NK-92 (cell line): ENCODE measurements around the gene LCAT.

Experiments used
- DNase-seq: peaks from one replicate; lab custom pipeline; 2025; ENCODE audit not compliant: unreplicated experiment; lab: John Stamatoyannopoulos, UW

LCAT gene

DNA sequence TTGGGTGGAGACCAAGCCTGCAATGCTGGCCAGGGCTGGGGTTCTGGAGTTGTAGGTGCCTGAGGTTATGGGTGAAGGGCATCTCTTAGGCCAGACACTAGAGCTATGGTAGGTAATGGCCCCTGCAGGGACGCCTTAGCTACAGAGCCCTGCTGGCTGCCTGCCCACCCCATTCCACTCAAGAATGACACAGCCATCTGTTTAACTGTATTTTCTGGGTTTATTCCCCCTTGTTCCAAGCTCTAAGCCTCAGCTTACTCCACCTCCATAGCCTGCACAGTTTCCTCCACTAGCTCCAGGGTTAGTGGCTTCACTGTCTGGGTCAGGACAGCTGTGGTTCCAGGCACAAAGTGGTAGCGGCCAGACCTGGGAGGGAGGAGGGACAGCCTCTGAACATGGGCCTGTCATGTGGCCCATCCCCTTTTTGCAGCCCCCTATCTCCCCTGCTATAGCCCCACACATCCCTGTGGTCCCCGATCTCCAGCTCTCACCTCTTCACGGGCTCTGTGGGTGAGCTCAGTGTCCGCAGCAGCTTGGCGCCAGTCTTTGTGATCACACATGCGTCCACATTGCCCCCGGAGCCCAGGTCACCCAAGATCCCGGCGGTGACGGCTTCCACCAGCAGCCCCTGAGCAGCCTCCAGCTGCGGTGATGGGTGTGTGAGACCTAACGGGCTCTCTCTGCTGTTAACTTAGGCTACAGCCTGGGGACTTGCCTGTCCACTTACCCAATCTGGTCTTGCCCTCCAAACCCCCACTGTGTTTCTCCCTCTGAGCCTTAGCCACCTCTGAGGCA lies 9.4 kb downstream of the LCAT start:
- DNase-seq: no peak

DNA sequence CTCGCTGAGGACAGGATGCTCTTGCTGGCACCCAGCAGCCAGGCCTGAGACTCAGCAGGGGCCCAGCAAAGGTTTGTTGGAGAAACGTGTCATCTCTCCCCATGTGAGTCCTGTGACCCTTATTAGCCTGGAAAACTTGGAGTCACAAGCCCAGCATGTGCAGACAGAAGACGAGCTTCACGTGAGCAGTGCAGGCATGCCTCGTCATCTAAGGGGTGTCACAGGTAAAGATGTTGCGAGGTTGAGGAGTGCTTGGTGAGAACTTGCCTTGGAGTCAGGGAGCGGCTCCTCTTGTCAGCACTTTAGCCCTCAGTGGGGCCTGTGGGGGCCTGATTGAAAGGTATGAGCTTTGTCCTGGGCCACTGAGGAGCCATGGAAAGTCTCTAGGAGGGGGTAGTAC lies 10.1 kb downstream of the LCAT start:
- DNase-seq: no peak

DNA sequence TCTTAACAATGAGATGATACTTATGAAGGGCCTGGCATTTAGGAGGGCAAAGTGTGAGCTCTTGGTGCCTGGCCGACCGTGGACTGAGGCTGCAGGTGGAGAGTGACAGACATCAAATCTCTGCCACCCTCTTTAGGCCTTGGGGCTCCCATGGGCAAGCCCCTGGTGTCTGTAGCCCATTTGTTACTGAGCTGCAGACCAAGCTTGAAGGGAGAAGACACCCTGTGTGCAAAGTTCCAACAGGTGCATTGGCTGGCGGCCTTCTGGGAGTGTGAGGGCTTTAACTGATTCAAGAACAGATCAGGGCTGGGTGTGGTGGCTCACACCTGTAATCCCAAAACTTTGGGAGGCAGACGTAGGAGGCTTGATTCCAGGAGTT lies 11.5 kb downstream of the LCAT start:
- DNase-seq: no peak

DNA sequence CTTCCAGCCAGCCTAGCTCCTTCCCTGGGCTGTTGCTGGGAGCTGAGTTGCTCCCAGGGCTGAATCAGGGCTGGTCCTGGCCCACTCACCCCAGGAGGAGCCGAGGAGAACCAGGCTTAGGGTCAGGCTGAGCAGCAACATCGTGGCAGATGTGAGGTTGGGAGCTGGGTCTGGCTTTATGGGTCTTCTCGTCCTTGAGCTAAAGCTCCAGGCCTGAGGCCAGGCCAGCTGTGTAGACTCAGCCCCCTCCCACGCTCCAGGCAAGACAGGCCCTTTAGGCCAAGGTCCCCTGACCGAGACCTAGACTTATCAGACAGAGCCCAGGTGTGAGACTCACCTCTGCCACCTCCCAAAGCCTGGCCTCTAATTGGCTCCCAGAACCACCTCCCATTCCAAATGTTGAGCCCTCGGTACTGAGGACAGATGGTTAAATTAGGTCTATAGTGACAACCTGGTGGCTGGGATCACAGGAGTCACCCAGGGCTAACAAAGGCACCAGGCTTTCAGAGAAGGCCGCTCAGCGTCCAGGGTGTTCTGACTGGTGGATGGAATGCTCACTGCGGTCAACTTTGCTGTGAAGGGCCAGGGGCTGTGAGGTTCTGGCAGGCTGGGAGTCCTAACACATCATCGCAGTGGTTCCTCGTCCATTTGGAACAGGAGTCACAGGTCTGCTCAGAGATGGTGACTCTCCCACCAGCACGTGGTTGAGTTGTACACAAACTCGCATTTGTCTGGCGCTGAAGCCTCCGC lies 12.0 kb downstream of the LCAT start, which contains the start of gene CTRL:
Gene CTRL (minus strand): TSS at position 151 of the 750 bp plus-strand sequence. CDS start 10 bp downstream, at position 141.
- no peak for DNase-seq

DNA sequence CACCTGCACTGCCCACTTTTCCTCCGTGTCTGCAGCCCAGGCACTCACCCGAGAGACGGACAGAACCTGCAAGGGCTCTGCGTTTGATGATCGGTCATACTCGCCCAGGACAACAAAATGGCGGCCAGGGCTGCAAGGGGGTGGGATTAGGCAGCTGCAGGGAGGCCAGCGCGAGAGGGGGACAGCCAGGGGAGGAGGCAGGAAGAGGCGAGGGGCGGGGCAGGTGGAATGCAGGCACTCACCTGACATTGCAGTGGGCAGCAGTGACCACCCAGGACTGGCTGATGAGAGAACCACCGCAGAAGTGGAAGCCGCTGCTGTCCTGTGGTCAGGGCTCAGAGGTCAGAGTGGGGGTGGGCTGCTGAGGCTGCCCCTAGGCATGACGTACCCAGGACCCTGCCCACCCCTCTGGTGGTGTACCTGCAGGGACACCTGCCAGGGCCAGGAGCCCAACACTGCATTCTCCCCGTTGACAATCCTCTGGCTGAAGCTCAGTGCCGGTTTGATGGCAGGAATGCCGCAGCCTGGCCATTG lies 13.2 kb downstream of the LCAT start:
- DNase-seq: no peak

DNA sequence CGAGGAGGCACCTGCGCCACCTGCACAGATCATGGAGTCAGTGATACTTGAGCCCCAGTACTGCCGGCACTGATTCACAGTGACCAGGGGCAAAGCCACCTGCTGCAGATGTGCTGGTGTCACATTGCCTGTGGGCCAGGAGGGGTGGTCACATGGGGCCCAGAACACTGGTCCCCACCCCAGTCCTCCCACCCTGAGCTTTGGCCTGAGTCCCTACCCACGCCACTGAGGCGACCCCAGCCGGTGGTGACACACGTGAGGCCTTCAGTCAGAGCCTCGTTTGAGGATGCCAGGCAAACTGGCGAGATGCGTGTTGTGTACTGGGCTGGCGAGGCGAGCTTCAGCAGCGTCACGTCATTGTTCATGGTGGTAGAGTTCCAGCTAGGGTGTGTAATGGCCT lies 13.7 kb downstream of the LCAT start:
- no peak for DNase-seq

DNA sequence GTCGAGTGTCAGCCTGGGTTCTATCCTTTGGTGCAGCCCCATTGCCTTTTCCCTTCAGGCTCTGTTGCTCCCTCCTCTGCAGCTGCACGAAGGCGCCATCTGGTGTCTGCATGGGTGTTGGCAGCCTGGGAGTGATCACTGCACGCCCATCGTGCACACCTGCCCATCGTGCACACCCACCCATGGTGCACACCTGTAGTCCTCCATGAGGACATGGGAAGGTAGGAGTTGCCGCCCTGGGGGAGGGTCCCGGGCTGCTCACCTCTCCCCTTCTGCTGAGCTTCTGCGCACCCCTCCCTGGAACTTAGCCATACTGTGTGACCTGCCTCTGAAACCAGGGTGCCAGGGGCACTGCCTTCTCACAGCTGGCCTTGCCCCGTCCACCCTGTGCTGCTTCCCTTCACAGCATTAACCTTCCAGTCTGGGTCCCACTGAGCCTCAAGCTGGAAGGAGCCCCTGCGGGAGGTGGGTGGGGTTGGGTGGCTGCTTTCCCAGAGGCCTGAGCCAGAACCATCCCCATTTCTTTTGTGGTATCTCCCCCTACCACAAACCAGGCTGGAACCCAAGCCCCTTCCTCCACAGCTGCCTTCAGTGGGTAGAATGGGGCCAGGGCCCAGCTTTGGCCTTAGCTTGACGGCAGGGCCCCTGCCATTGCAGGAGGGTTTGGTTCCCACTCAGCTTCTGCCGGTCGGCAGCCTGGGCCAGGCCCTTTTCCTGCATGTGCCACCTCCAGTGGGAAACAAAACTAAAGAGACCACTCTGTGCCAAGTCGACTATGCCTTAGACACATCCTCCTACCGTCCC lies 15.2 kb downstream of the LCAT start:
- no peak for DNase-seq

DNA sequence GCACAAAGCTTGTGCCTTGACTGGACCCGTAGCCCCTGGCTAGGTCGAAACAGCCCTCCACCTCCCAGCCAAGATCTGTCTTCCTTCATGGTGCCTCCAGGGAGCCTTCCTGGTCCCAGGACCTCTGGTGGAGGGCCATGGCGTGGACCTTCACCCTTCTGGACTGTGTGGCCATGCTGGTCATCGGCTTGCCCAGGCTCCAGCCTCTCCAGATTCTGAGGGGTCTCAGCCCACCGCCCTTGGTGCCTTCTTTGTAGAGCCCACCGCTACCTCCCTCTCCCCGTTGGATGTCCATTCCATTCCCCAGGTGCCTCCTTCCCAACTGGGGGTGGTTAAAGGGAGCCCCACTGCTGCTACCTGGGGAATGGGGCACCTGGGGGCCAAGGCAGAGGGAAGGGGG lies 15.8 kb downstream of the LCAT start:
- no peak for DNase-seq

DNA sequence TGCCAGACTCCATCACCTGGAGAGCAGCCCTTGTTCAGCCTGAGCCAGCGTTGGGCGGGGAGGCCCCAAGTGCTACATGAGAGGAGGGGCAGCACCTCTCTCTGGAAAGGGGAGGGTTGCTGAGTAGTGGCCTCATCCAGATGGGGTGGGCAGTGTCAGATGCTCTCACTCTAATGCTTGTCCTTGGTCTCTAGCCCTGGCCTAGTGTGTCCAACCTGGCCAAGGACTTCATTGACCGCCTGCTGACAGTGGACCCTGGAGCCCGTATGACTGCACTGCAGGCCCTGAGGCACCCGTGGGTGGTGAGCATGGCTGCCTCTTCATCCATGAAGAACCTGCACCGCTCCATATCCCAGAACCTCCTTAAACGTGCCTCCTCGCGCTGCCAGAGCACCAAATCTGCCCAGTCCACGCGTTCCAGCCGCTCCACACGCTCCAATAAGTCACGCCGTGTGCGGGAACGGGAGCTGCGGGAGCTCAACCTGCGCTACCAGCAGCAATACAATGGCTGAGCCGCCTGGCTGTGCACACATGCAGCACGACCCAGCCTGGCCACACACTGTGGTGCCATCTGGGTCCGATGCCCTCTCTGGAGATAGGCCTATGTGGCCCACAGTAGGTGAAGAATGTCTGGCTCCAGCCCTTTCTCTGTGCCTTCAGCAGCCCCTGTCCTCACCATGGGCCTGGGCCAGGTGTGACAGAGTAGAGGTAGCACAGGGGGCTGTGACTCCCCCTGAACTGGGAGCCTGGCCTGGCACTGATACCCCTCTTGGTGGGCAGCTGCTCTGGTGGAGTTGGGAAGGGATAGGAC lies 16.6 kb downstream of the LCAT start:
- no peak for DNase-seq

DNA sequence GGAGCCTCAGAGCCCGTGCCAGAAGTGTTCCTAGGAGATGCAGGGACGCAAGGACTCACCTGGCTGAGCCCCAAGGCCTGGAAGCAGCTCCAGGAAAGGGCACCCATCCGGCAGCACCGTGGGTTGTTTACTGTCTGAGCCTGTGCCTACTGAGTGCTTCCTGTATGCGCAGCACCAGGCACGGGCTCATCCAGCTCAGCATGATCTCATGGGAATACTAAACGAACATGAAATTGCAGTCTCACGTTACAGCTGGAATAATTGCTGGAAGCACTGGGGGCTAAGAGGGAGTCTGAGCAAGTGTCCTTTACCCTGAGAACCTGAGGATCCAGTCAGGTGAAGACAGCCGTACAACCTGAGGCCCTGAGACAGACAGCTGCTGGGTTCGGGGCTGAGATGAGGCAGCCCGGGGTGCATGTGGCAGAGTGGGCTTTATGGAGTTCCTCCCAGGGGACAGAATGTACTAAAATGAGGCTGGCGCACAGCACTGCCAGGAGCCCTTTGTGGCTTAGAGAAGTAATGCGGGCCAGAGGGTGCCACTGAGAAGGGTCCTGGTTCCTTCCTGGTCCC lies 17.7 kb downstream of the LCAT start:
- DNase-seq: no peak

DNA sequence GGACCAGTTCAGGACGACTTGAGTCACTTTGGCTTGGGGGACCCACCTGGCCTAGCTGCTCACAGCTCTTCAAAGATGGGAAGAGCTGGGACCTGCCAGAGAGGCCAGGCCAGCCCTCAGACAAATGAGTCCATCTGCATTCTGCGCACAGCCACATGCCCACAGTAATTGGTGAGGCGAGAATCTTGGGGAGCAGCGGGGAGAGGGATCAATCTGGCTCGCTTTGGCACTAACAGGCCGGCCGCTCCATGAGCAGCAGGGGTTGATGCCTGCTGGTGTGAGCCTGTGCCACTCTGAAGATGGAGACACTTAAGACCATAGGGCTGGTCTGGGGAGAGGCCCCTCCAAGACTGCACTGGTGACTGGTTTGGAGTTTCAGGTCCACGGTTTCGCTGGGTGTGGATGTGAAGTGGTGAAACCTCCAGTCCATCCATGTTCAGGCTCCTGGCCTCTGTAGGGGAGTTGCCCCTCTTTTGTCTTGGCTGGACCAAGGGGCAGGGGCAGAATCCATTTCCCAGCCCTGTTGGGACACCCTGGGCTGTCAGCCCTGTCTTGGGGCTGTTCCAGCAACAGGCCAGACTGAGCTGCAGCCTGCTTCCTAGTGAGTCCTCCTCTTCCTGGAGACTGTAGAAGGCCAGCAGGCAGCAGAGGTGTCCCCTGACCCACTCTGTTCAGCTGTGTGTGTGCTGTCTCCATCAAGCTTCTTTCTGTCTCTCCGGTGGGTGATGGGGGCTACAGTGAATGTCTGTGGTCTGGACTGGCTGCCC lies 19.6 kb downstream of the LCAT start:
- no peak for DNase-seq

DNA sequence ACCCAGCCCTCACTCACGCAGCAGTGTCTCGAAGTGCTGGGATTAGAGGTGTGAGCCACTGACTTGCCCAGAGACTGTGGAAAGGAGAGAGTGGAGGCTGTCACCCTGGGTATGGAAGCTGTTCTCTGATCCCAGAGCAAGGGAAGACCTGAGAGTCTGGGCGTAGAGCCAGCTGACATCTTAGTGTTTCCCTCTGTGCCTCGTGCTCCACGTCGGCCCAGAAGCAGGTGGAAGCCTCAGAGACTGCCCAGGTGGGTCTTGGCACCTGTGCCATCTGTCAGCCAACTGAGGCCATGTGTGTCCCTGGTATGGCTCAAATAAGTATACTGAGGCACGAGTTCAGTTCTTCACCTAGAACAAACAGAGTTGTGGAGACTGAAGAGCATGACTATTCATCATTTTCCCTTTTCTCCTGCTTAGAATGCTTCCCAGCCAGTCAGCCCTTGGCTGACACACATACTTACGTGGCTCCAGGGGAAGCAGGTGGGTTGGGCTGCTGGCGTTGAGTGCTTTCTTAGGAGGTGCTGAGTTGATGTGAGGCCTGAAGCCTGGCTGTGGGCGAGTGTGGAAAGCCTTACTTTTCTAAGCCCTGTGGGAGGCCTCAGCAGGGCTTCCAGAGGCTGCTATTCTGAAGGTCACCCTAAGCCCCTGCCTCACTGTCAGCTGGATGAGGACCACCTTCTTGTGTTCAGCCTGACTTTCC lies 20.4 kb downstream of the LCAT start:
- no peak for DNase-seq

DNA sequence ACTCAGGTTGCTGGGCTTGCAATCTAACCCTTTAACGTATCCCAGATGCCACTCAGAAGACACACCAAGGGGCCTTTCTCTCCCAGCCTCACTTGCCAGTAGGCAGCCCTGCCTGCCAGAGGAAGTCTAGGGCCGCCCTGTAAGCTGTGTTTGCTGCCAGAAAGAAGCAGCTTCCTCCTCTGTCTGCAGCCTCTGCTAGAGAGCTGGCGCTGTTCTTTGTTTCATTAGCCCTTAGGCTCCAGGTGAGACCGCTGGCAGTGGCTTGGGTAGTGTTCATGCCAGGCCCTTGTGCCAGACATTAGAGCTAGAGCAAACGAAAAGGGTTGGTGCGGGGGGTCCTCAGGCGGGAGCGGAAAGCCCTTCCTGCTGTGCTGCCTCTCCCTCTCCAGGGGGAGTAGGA lies 21.2 kb downstream of the LCAT start:
- DNase-seq: no peak

DNA sequence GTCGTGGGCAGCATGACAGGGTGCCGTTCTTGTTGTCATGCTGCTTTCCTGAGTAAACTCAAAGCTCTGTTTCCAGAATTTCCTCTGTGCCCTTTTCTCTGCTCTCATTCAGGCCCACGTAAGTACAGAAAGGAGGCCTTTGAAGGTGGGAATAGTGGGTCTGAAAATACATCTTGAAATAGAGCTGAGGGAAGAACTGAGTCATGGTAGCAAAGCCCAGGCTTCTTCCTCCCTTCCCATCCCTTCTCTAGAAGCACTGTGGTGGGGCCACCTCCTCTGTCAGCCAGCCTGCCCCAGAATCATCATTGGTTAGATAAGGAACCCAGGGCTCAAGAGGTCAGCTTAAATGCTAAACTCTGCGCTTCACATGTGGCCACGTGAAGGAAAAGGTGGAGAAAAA lies 21.7 kb downstream of the LCAT start:
- DNase-seq: no peak

DNA sequence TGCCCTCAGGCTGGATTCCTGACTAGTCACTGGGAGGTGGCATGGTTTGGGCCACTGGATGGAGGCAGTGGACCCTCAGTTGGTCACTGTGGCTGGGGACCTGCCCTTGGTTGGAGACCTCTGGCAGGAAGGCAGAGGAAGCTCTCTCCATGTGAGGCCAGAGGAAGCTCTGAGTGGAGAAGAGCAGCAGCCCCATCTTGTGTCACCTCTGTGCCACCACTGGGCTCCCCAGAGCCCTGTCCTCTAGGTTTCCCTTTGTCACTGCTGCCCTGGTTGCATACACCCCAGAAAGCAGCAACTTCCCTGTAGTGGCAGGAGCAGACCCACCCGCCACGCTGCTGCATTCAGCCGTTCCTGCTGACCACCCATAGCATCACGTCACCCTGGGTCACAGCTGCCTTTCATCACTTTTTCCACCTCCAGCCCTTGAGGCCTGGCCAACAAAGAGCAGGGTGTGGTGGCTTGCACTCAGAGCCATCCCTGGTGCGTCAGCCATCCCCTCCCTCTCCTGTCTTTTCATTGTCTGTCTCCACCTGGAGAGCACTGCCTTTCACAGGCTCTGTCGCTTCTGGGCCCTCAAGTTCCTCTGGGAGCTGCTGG lies 24.2 kb downstream of the LCAT start:
- DNase-seq: no peak

DNA sequence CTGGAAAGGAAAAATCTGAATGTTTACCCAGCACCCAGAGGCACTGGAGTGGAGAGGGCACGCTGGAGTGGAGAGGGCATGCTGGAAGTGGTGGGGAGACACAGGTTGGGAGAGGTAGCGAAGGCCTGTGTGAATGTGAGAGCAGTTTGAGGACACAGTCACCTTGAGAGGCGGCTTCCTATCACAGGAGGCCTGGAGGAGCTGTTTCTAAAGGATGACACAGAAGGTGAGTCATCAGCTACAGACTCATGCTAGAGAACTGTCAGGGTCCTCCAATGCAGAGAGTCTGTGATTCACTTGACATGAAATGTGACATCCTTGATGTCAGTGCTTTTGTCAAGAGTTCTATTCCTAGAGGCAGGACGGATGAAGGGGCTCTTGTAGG lies 26.1 kb downstream of the LCAT start:
- DNase-seq: no peak

DNA sequence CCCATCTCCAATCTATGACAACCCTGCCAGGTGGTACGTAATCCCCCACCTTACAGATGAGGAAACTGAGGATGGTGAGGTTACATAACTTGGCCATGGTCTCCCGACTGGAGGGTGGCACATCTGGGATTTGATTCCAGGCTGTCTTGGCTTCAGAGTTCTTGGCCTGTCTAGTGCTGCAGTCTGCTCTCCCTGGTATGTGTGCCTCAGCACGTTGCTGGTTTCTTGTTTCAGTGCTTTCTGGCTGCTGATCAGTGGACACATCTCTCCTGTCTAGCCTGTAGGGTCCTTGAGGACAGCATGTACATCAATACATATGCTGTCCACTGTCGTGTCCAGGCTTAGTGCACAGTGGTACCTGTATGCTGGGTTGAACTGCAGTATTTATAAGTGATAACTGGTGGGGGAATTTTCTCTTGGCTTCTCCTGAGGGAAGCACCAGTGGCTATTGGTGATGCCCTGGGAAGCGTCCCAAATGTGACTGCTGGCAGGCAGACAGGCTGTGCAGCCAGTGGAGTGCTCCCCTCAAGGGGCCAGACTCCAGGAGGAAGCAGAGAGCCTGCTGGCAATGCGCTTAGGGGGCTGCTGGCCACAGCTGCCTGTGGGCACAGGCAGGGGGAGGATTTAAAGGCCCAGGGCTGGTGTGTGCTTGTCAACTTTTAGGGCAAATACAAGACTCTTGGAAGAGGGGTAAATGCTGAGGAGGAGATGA lies 26.6 kb downstream of the LCAT start:
- no peak for DNase-seq
